OCI-LY1 (cell line): ENCODE data around the gene SCARB2.

Experiments used
- H2AFZ ChIP-seq: fragments of 200-600 bp; sonication (generic), shearing (Covaris generic); 2 replicates; pipeline ENCODE4 v1.6.0; 2014; ENCODE audit warnings: antibody characterized with exemption, mild to moderate bottlenecking, low read length
- H3F3A ChIP-seq: fragments of 200-600 bp; sonication (generic), shearing (Covaris generic); 2 replicates; pipeline ENCODE4 v1.6.0; 2014; ENCODE audit warnings: mild to moderate bottlenecking, antibody characterized with exemption, low read length, moderate library complexity; ENCODE audit not compliant: insufficient read depth
- H3K27ac ChIP-seq: fragments of 200-600 bp; sonication (generic); 2 replicates; pipeline ENCODE4 v1.5.1; 2014; ENCODE audit warnings: low read length, mixed run types, mild to moderate bottlenecking, low read depth; ENCODE audit not compliant: poor library complexity, severe bottlenecking
- H3K27me3 ChIP-seq: fragments of 200-600 bp; sonication (generic); 2 replicates; pipeline ENCODE4 v1.6.0; 2014; ENCODE audit warnings: antibody characterized with exemption, mild to moderate bottlenecking, low read length, moderate library complexity; ENCODE audit not compliant: insufficient read depth
- H3K36me3 ChIP-seq: fragments of 200-600 bp; sonication (generic); 2 replicates; pipeline ENCODE4 v1.6.1; 2014; ENCODE audit warnings: mild to moderate bottlenecking, antibody characterized with exemption, low read length, moderate library complexity, mixed read lengths; ENCODE audit not compliant: insufficient read depth
- H3K4me1 ChIP-seq: fragments of 200-600 bp; sonication (generic); 2 replicates; pipeline ENCODE4 v1.5.1; 2014; ENCODE audit warnings: mild to moderate bottlenecking, low read length, moderate library complexity; ENCODE audit not compliant: insufficient read depth, severe bottlenecking
- H3K4me2 ChIP-seq: fragments of 200-600 bp; sonication (generic), shearing (Covaris generic); 2 replicates; pipeline ENCODE4 v1.6.1; 2014; ENCODE audit warnings: low read length
- H3K4me3 ChIP-seq: fragments of 200-600 bp; sonication (generic); 2 replicates; pipeline ENCODE4 v1.5.1; 2014; ENCODE audit warnings: low read length, low read depth, mild to moderate bottlenecking, mixed read lengths; ENCODE audit not compliant: poor library complexity, severe bottlenecking
- H3K79me2 ChIP-seq: fragments of 200-600 bp; shearing (Covaris generic); 2 replicates; pipeline ENCODE4 v1.6.1; 2016; ENCODE audit warnings: mixed run types, low read length, mixed read lengths; ENCODE audit not compliant: insufficient read depth
- H3K9ac ChIP-seq: fragments of 200-600 bp; sonication (generic), shearing (Covaris generic); 2 replicates; pipeline ENCODE4 v1.6.1; 2014; ENCODE audit warnings: mild to moderate bottlenecking, low read length, mixed read lengths
- H3K9me2 ChIP-seq: fragments of 200-600 bp; sonication (generic), shearing (Covaris generic); 2 replicates; pipeline ENCODE4 v1.6.1; 2014; ENCODE audit warnings: low read depth, mild to moderate bottlenecking, low read length, mixed read lengths
- H3K9me3 ChIP-seq: fragments of 200-600 bp; shearing (Covaris generic); 2 replicates; pipeline ENCODE4 v1.6.1; 2014; ENCODE audit warnings: low read length, mixed read lengths
- H4K20me1 ChIP-seq: fragments of 200-600 bp; sonication (generic), shearing (Covaris generic); 2 replicates; pipeline ENCODE4 v1.6.0; 2016; ENCODE audit warnings: mild to moderate bottlenecking, low read length; ENCODE audit not compliant: insufficient read depth
- EZH2 ChIP-seq: fragments of 200-600 bp; sonication (generic), shearing (Covaris generic); IDR thresholded peaks from 2 replicates; pipeline ENCODE4 v1.8.0; 2017; ENCODE audit warnings: borderline replicate concordance, mixed run types, mild to moderate bottlenecking, antibody characterized with exemption, low read length, moderate library complexity, mixed read lengths
- TF ChIP-seq, protein P1 (sequence below): fragments of 200-600 bp; sonication (generic), shearing (Covaris generic); IDR thresholded peaks from 2 replicates; pipeline ENCODE4 v1.5.1; 2017; ENCODE audit warnings: mild to moderate bottlenecking, antibody characterized with exemption, low read length, moderate library complexity, mixed read lengths

Gene SCARB2

DNA sequence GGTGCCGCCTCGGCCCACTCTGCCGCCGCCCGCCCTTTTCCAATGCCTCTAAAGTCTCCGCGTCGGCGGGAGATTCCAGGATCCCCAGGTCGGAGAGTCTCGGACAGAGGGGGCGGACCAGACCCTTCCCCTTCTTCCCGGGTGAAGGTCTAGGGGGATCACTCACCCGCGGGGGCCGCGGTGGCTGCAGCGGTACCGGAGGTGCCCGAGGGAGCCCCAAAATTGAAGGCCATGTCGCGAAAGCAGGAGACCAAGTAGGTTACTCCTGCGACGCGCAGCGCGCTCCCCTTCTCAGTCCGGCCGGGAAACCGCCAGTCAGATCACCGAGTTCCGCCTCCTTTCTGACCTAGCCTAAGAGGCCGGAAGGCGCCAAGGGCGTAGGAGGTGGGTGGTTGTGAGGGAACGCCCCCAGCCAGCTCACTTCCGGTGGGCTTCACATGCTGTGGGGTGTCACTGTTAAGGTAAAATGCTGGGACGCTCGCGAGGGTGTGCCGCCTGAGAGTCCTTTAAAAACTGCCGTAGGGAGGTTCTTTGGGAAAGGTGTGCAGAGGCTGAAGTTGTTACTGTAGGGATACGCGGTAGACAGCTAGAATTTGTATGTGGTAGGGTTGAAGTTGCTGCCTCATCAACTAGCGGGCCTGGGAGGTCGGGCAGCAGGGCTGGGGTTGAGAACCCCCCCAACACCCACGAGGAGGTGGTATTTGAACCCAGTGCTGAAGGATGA is 65.3 kb downstream of the SCARB2 start, which contains the start of gene NUP54:
Gene NUP54 (minus strand): TSS at position 256 of the 724 bp plus-strand sequence. CDS start 23 bp downstream, at position 233.
- H3K4me3 ChIP-seq: peak within 1 kb of the TSS; percentile 75
- TF ChIP-seq EZH2: no peak
- TF ChIP-seq, protein P1, sequence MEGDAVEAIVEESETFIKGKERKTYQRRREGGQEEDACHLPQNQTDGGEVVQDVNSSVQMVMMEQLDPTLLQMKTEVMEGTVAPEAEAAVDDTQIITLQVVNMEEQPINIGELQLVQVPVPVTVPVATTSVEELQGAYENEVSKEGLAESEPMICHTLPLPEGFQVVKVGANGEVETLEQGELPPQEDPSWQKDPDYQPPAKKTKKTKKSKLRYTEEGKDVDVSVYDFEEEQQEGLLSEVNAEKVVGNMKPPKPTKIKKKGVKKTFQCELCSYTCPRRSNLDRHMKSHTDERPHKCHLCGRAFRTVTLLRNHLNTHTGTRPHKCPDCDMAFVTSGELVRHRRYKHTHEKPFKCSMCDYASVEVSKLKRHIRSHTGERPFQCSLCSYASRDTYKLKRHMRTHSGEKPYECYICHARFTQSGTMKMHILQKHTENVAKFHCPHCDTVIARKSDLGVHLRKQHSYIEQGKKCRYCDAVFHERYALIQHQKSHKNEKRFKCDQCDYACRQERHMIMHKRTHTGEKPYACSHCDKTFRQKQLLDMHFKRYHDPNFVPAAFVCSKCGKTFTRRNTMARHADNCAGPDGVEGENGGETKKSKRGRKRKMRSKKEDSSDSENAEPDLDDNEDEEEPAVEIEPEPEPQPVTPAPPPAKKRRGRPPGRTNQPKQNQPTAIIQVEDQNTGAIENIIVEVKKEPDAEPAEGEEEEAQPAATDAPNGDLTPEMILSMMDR: no peak
- H3K9me3 ChIP-seq: no peaks in the 10 kb centered on the region
- H3K9me2 ChIP-seq: no peaks in the 10 kb centered on the region
- H3K27ac ChIP-seq: peak within 1 kb of the TSS; percentile 9
- H4K20me1 ChIP-seq: 0 out of 2 replicates have a peak, but pooled peaks cover 5% of the 10 kb centered on the region
- no peaks in the 10 kb centered on the region for H3F3A ChIP-seq
- H2AFZ ChIP-seq: peak within 1 kb of the TSS; percentile 36; the same call in 1 of the 2 replicates
- peak within 1 kb of the TSS; percentile 98 for H3K4me2 ChIP-seq
- peak within 1 kb of the TSS; percentile 79 for H3K9ac ChIP-seq
- peaks cover 10% of the 10 kb centered on the region; the same call in 1 of the 2 replicates for H3K36me3 ChIP-seq
- no peaks in the 10 kb centered on the region for H3K27me3 ChIP-seq
- peaks cover 29% of the 10 kb centered on the region for H3K4me1 ChIP-seq
- H3K79me2 ChIP-seq: peaks cover 49% of the 10 kb centered on the region

DNA sequence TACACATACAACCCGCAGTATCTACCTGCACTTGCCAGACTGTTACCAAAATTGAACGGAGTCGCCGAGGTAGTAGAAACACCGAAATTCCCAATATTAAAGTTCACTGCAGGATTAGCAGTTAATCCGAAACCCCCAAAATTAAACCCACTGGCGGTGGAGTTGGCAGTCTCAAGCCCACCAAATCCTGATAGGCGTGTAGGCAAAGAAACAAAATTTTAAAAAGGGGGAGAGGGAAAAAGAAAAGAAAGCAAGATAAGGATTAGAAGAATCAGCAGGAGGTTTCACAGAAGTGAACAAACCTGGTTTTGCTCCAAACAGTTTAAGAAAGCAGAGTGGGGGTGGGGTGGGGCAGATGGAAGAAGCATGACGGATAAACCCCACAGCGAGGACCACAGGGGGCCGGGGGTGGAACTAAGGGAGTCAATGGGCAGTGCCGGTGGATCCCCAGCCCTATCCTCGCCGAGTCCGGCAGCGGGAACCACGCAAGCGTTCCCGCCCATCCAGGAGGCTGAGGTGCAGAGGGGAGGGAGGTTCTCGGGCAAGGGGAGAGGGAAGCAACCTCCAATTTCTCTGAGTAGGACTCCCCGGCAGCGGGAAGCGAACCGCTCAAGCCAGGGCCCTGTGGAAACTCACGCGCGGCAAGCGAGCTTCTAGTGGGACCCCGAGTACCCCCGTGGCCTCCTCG is 66.0 kb downstream of the SCARB2 start:
- TF ChIP-seq, protein P1: no peak
- no peak for TF ChIP-seq EZH2
- Histone ChIP-seq H3K27ac (peak overlapping the region; percentile 9), H3K9ac (peak overlapping the region; percentile 79), H3K4me1 (peaks cover 29% of the 10 kb centered on the region), H3K9me3 (no peaks in the 10 kb centered on the region), H3K9me2 (no peaks in the 10 kb centered on the region), H3F3A (no peaks in the 10 kb centered on the region), H3K27me3 (no peaks in the 10 kb centered on the region), H3K4me3 (peak overlapping the region; percentile 75), H3K4me2 (peak overlapping the region; percentile 98), H3K79me2 (peaks cover 53% of the 10 kb centered on the region), H2AFZ (no peak overlapping the region), H3K36me3 (peaks cover 16% of the 10 kb centered on the region; the same call in 1 of the 2 replicates), H4K20me1 (0 out of 2 replicates have a peak, but pooled peaks cover 5% of the 10 kb centered on the region)

DNA sequence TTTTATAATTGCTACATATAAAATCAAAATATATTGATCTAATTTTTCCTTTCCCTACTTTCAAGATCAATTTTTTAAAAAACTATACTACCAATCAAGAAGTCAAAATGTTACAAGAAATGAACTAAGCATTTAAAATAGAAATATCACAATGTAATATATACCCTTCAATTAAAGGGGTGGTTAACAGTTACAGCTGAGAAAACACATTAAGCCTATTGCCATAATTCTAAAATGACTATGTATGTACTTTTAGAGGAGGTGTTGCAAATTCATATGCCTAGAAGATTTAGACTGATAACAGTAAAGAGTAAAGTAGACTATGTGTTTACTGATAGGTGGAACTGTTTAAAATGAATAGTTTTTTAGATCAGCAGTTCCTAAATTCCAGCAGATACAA is 69.1 kb downstream of the SCARB2 start:
- Histone ChIP-seq H2AFZ (no peak overlapping the region), H3K79me2 (peaks cover 56% of the 10 kb centered on the region), H3K9ac (no peak overlapping the region), H3K9me3 (no peaks in the 10 kb centered on the region), H3K4me2 (no peak overlapping the region), H3K36me3 (peaks cover 45% of the 10 kb centered on the region), H3F3A (no peaks in the 10 kb centered on the region), H3K27me3 (no peaks in the 10 kb centered on the region), H3K4me3 (no peak overlapping the region), H3K4me1 (peaks cover 28% of the 10 kb centered on the region), H4K20me1 (0 out of 2 replicates have a peak, but pooled peaks cover 5% of the 10 kb centered on the region), H3K27ac (no peak overlapping the region), H3K9me2 (no peaks in the 10 kb centered on the region)
- TF ChIP-seq EZH2: no peak
- TF ChIP-seq, protein P1: no peak
